GM19043 (cell line): ENCODE measurements around the gene NUDT4.
A peak's percentile ranks its signal among the peaks of the same experiment; 100 is the strongest.

ENCODE experiments used
- ATAC-seq: cut with Tn5 transposase; IDR thresholded peaks from one replicate; pipeline ENCODE4 v1.9.1; 2021; ENCODE audit warnings: low read depth; ENCODE audit not compliant: unreplicated experiment

NUDT4 gene

GRCh38 chr12:93377252-93378195, at the start of gene NUDT4:
Gene NUDT4 (plus strand): TSS chr12:93377925. CDS start chr12:93378323, 398 bp downstream.
- ATAC-seq: peak; percentile 57

- ATAC-seq: no peak
Observed at GRCh38 chr12:93333054-93333453, 44.7 kb upstream of the NUDT4 start.

GRCh38 chr12:93333828-93334227, 43.9 kb upstream of the NUDT4 start:
- ATAC-seq: no peak

- ATAC-seq: no peak
Observed at GRCh38 chr12:93335603-93336162, 42.0 kb upstream of the NUDT4 start.

GRCh38 chr12:93336291-93336741, 41.4 kb upstream of the NUDT4 start:
- no peak for ATAC-seq

- ATAC-seq: no peak
Observed at GRCh38 chr12:93338598-93338997, 39.1 kb upstream of the NUDT4 start.

- ATAC-seq: no peak
Observed at GRCh38 chr12:93339695-93340094, 38.0 kb upstream of the NUDT4 start.

GRCh38 chr12:93341409-93342049, 36.2 kb upstream of the NUDT4 start:
- ATAC-seq: no peak

- no peak for ATAC-seq
Observed at GRCh38 chr12:93347054-93347785, 30.5 kb upstream of the NUDT4 start.

- no peak for ATAC-seq
Observed at GRCh38 chr12:93348575-93349435, 28.9 kb upstream of the NUDT4 start.

- no peak for ATAC-seq
Observed at GRCh38 chr12:93351726-93352125, 26.0 kb upstream of the NUDT4 start.

GRCh38 chr12:93352321-93352720, 25.4 kb upstream of the NUDT4 start:
- ATAC-seq: no peak

- ATAC-seq: no peak
Observed at GRCh38 chr12:93356214-93356613, 21.5 kb upstream of the NUDT4 start.

GRCh38 chr12:93358058-93358457, 19.7 kb upstream of the NUDT4 start:
- ATAC-seq: peak; percentile 79

- ATAC-seq: no peak
Observed at GRCh38 chr12:93358821-93359220, 18.9 kb upstream of the NUDT4 start.

- ATAC-seq: no peak
Observed at GRCh38 chr12:93360688-93361087, 17.0 kb upstream of the NUDT4 start.

- no peak for ATAC-seq
Observed at GRCh38 chr12:93361151-93361919, 16.4 kb upstream of the NUDT4 start.

GRCh38 chr12:93363841-93364297, 13.9 kb upstream of the NUDT4 start:
- ATAC-seq: peak; percentile 92
